Astrocyte (in vitro differentiated cells and primary cell): ENCODE results near the gene PDE1C. TPM values are rescaled to one million over a fixed set of nuclear protein-coding genes. Genes with fewer than 3 reads are reported as not detected.

Source experiments
- DNase-seq: peaks from one replicate; pipeline ENCODE4 v3.0.0-alpha.2; 2010; ENCODE audit warnings: low read depth
- FAIRE-seq: peaks from 2 replicates; lab custom pipeline; 2011; peaks lifted over from hg19 to GRCh38; lab: Jason Lieb, UNC
- H2AFZ ChIP-seq: 2 replicates; pipeline ENCODE4 v1.6.0; 2012; ENCODE audit warnings: low read depth, low read length, inconsistent platforms
- H3K27ac ChIP-seq: 2 replicates; pipeline ENCODE4 v1.5.1; 2011; ENCODE audit warnings: low read depth, low read length, inconsistent platforms
- H3K27me3 ChIP-seq: 2 replicates; pipeline ENCODE4 v1.6.0; 2011; ENCODE audit warnings: low read length, inconsistent platforms; ENCODE audit not compliant: insufficient read depth
- H3K36me3 ChIP-seq: 2 replicates; pipeline ENCODE4 v1.5.1; 2011; ENCODE audit warnings: low read length, inconsistent platforms; ENCODE audit not compliant: insufficient read depth
- H3K4me1 ChIP-seq: 2 replicates; pipeline ENCODE4 v1.5.1; 2011; ENCODE audit warnings: low read length, inconsistent platforms; ENCODE audit not compliant: insufficient read depth
- H3K4me2 ChIP-seq: 2 replicates; pipeline ENCODE4 v1.6.0; 2012; ENCODE audit warnings: low read length, inconsistent platforms
- H3K4me3 ChIP-seq: 2 replicates; pipeline ENCODE4 v1.5.1; 2011; ENCODE audit warnings: low read depth, mild to moderate bottlenecking, low read length, inconsistent platforms; ENCODE audit not compliant: insufficient read depth
- H3K79me2 ChIP-seq: 2 replicates; pipeline ENCODE4 v1.6.0; 2012; ENCODE audit warnings: mild to moderate bottlenecking, low read length, inconsistent platforms; ENCODE audit not compliant: insufficient read depth
- H3K9ac ChIP-seq: 2 replicates; pipeline ENCODE4 v1.6.0; 2012; ENCODE audit warnings: mild to moderate bottlenecking, low read length, inconsistent platforms
- H3K9me3 ChIP-seq: 2 replicates; pipeline ENCODE4 v1.5.1; 2012; ENCODE audit warnings: low read depth, mild to moderate bottlenecking, low read length, inconsistent platforms; ENCODE audit not compliant: insufficient read depth
- H4K20me1 ChIP-seq: 2 replicates; pipeline ENCODE4 v1.6.0; 2012; ENCODE audit warnings: low read length, inconsistent platforms; ENCODE audit not compliant: insufficient read depth
- H3K27ac Mint-ChIP-seq: one replicate; pipeline ENCODE4 v1.8.0; 2021; ENCODE audit warnings: mild to moderate bottlenecking, mixed read lengths; ENCODE audit not compliant: unreplicated experiment
- H3K27me3 Mint-ChIP-seq: one replicate; pipeline ENCODE4 v1.8.0; 2021; ENCODE audit warnings: low read depth, mixed read lengths; ENCODE audit not compliant: unreplicated experiment
- H3K36me3 Mint-ChIP-seq: one replicate; pipeline ENCODE4 v1.8.0; 2021; ENCODE audit warnings: low read depth, mixed read lengths; ENCODE audit not compliant: unreplicated experiment
- H3K4me1 Mint-ChIP-seq: one replicate; pipeline ENCODE4 v1.8.0; 2021; ENCODE audit warnings: low read depth, mixed read lengths; ENCODE audit not compliant: unreplicated experiment
- H3K4me3 Mint-ChIP-seq: one replicate; pipeline ENCODE4 v1.8.0; 2021; ENCODE audit warnings: mild to moderate bottlenecking, moderate library complexity, mixed read lengths; ENCODE audit not compliant: unreplicated experiment
- H3K9me3 Mint-ChIP-seq: one replicate; pipeline ENCODE4 v1.8.0; 2021; ENCODE audit warnings: mild to moderate bottlenecking, mixed read lengths; ENCODE audit not compliant: unreplicated experiment
- CTCF ChIP-seq: IDR thresholded peaks from 2 replicates; pipeline ENCODE4 v1.5.1; 2011; ENCODE audit warnings: low read depth, mild to moderate bottlenecking, inconsistent platforms, low read length, moderate library complexity; ENCODE audit not compliant: insufficient read depth
- EZH2 ChIP-seq: IDR thresholded peaks from 2 replicates; pipeline ENCODE4 v1.6.1; 2012; ENCODE audit warnings: mild to moderate bottlenecking, low read length, inconsistent platforms; ENCODE audit not compliant: insufficient read depth
- total RNA-seq: library from RNA; stranded (reverse); gene quantifications from 2 replicates; pipeline ENCODE4 v1.2.1, GENCODE V29; 2021

PDE1C gene
- total RNA-seq, 1 donor from 2014 or later: 31.6 TPM

- no peak overlapping the region for H3K4me2 ChIP-seq
- no peaks in the 10 kb centered on the region for H4K20me1 ChIP-seq
- H3K4me3 ChIP-seq: no peak overlapping the region
- H3K27me3 ChIP-seq: no peaks in the 10 kb centered on the region
- Mint-ChIP-seq H3K4me3 (no peak overlapping the region), H3K27ac (no peak overlapping the region), H3K27me3 (no peaks in the 10 kb centered on the region), H3K4me1 (peaks cover 2% of the 10 kb centered on the region), H3K36me3 (no peaks in the 10 kb centered on the region), H3K9me3 (peaks cover 2% of the 10 kb centered on the region)
- TF ChIP-seq EZH2 (no peak), CTCF (no peak)
- DNase-seq (no peak), FAIRE-seq (no peak)
- no peak overlapping the region for H2AFZ ChIP-seq
- peaks cover 8% of the 10 kb centered on the region for H3K4me1 ChIP-seq
- H3K36me3 ChIP-seq: no peaks in the 10 kb centered on the region
- no peak overlapping the region for H3K9ac ChIP-seq
- H3K27ac ChIP-seq: no peak overlapping the region
- peaks cover 16% of the 10 kb centered on the region for H3K79me2 ChIP-seq
- no peaks in the 10 kb centered on the region for H3K9me3 ChIP-seq
These were observed 75.1 kb downstream of the PDE1C start for GRCh38 chr7:31995134-31995533.

DNA sequence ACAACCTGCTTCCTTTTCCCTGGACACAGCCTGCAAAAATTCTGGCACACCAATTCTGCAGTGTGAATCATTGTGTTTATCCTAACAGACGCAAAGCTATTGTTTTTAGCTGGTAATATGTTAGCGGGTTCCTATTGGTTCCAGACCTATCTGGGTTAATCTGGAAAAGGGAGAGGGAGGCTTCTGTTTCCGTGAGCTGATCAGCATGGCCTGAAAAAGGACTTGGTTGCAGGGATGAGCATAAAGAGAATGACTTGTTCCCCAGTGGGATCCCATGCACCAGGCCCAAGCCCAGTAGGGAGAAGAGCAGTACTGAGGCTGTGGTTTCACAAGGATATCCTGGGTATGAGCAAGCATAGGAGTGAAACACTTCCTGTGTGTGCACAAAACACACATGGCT lies 78.4 kb downstream of the PDE1C start:
- Histone ChIP-seq H3K9me3 (no peaks in the 10 kb centered on the region), H3K4me3 (no peak overlapping the region), H3K9ac (no peak overlapping the region), H3K79me2 (peaks cover 17% of the 10 kb centered on the region), H3K27ac (peak overlapping the region; percentile 34), H3K4me1 (peaks cover 18% of the 10 kb centered on the region), H2AFZ (no peak overlapping the region), H4K20me1 (no peaks in the 10 kb centered on the region), H3K27me3 (no peaks in the 10 kb centered on the region), H3K36me3 (no peaks in the 10 kb centered on the region), H3K4me2 (peak overlapping the region; percentile 42)
- Mint-ChIP-seq H3K27ac (no peak overlapping the region), H3K4me3 (no peak overlapping the region), H3K9me3 (peaks cover under 1% of the 10 kb centered on the region), H3K4me1 (no peaks in the 10 kb centered on the region), H3K36me3 (no peaks in the 10 kb centered on the region), H3K27me3 (no peaks in the 10 kb centered on the region)
- DNase-seq: peak; percentile 57
- no peak for TF ChIP-seq CTCF
- TF ChIP-seq EZH2: no peak
- no peak for FAIRE-seq

DNA sequence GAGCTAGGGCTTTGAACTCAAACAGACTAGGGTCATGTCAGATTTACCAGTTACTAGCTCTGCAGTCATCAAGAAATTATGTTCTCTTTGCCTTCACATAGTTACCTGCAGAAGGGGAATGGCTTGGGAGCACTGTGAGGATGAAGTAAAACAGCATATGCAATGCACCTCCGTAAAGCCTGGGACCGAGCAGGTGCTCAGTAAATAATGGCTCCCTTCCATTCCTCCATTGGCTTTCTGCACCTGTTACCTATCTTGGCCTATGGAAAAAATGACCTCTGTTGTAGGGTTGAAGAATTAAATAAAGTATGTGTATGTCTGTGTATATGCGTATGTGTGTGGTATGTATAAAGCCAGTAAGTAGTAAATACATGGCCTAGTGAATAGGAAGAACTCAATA lies 78.8 kb downstream of the PDE1C start:
- H3K27ac Mint-ChIP-seq: no peak overlapping the region
- H3K4me3 Mint-ChIP-seq: no peak overlapping the region
- peaks cover 2% of the 10 kb centered on the region for H3K9me3 Mint-ChIP-seq
- DNase-seq (no peak), FAIRE-seq (no peak)
- H4K20me1 ChIP-seq: no peaks in the 10 kb centered on the region
- H3K9ac ChIP-seq: no peak overlapping the region
- H3K27me3 ChIP-seq: no peaks in the 10 kb centered on the region
- no peaks in the 10 kb centered on the region for H3K36me3 ChIP-seq
- no peak overlapping the region for H3K27ac ChIP-seq
- no peaks in the 10 kb centered on the region for H3K36me3 Mint-ChIP-seq
- peak overlapping the region; percentile 42 for H3K4me2 ChIP-seq
- H3K4me1 ChIP-seq: peaks cover 18% of the 10 kb centered on the region
- H3K79me2 ChIP-seq: peaks cover 17% of the 10 kb centered on the region
- no peaks in the 10 kb centered on the region for H3K9me3 ChIP-seq
- H2AFZ ChIP-seq: no peak overlapping the region
- TF ChIP-seq CTCF (no peak), EZH2 (no peak)
- no peak overlapping the region for H3K4me3 ChIP-seq
- H3K27me3 Mint-ChIP-seq: no peaks in the 10 kb centered on the region
- no peaks in the 10 kb centered on the region for H3K4me1 Mint-ChIP-seq
